Activated CD8-positive, alpha-beta memory T cell treated with anti-CD3 and anti-CD28 coated beads, Interleukin-2, amount 10 ng/mL, durations not matched to agents 7 days and 5 days (primary cell): ENCODE results near the gene ANKRD22. TPM values are rescaled to one million over a fixed set of nuclear protein-coding genes. Genes with fewer than 3 reads are reported as not detected.

ENCODE experiments used
- ATAC-seq: fragments of 150-1000 bp; cut with Tn5 transposase; one replicate; pipeline ENCODE4 v1.10.0; 2021; ENCODE audit warnings: moderate library complexity
- CTCF ChIA-PET: fragments of 350-600 bp; sonication (Branson Sonifier 250); formaldehyde crosslinking; loops from one replicate; lab custom pipeline; 2021; ENCODE audit warnings: antibody characterized with exemption; lab: Charles Lee
- DNase-seq: peaks from one replicate; pipeline ENCODE4 v3.0.0-alpha.2; 2020
- H3K27ac Mint-ChIP-seq: one replicate; pipeline ENCODE4 v1.8.0; 2021; ENCODE audit warnings: mild to moderate bottlenecking, mixed read lengths
- H3K27me3 Mint-ChIP-seq: one replicate; pipeline ENCODE4 v1.8.0; 2021; ENCODE audit warnings: mixed read lengths
- H3K36me3 Mint-ChIP-seq: one replicate; pipeline ENCODE4 v1.8.0; 2021; ENCODE audit warnings: mild to moderate bottlenecking, mixed read lengths
- H3K4me1 Mint-ChIP-seq: one replicate; pipeline ENCODE4 v1.8.0; 2021; ENCODE audit warnings: mixed read lengths
- H3K4me3 Mint-ChIP-seq: one replicate; pipeline ENCODE4 v1.8.0; 2021; ENCODE audit warnings: mild to moderate bottlenecking, moderate library complexity, mixed read lengths
- H3K9me3 Mint-ChIP-seq: one replicate; pipeline ENCODE4 v1.8.0; 2022; ENCODE audit warnings: low read depth, mixed read lengths
- total RNA-seq, 2 experiments: library from RNA; stranded (reverse); gene quantifications; one replicate each; pipeline ENCODE4 v1.2.3, GENCODE V29; 2021

The ANKRD22 gene
- total RNA-seq, 2 experiments from 2014 or later: 0.37 TPM; not detected in 1

DNA sequence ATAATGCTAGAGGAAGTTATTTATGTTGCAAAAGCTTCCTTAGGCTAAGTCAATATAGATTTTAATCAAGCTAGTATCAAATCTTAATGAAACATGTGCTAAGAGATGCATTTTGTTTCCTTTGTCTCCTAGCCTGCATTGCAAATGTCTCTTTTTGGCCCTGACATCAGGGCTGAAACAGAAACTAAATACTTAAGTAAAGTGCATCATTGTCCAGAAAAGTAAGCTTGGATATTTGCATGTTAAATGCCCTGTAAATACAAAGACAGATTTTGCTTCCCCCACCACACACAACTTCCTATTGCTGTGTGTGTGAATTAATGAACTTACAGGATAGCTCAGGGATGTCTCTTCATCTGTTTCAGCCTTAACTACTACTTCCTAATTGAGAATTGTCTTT, 18.4 kb upstream of the ANKRD22 start:
- DNase-seq (no peak), ATAC-seq (no peak)
- peaks cover 2% of the 10 kb centered on the region for H3K36me3 Mint-ChIP-seq
- H3K4me3 Mint-ChIP-seq: no peak overlapping the region
- H3K27me3 Mint-ChIP-seq: peaks cover 2% of the 10 kb centered on the region
- CTCF ChIA-PET: interaction anchor here (0.9 to 1.5 kb wide), 6 partner anchors 10 to 62 kb away, joined by 3 to 5 read pairs (median 4); partner anchors contain the start of gene STAMBPL1
- no peak overlapping the region for H3K27ac Mint-ChIP-seq
- no peaks in the 10 kb centered on the region for H3K9me3 Mint-ChIP-seq
- H3K4me1 Mint-ChIP-seq: no peaks in the 10 kb centered on the region

- no peaks in the 10 kb centered on the region for H3K36me3 Mint-ChIP-seq
- no peak for DNase-seq
- no peak for ATAC-seq
- CTCF ChIA-PET: interaction anchor here (3.8 kb wide), 1 partner anchor 31 kb away, joined by 15 read pairs; no protein-coding TSS in a partner anchor
- no peak overlapping the region for H3K27ac Mint-ChIP-seq
- no peaks in the 10 kb centered on the region for H3K9me3 Mint-ChIP-seq
- peaks cover 7% of the 10 kb centered on the region for H3K27me3 Mint-ChIP-seq
- H3K4me3 Mint-ChIP-seq: no peak overlapping the region
- no peaks in the 10 kb centered on the region for H3K4me1 Mint-ChIP-seq
Measured at GRCh38 chr10:88866454-88866853, 14.8 kb upstream of the ANKRD22 start.

- Mint-ChIP-seq H3K36me3 (no peaks in the 10 kb centered on the region), H3K4me1 (peaks cover 5% of the 10 kb centered on the region), H3K27me3 (peaks cover 7% of the 10 kb centered on the region), H3K27ac (no peak overlapping the region), H3K9me3 (no peaks in the 10 kb centered on the region), H3K4me3 (no peak overlapping the region)
- DNase-seq: no peak
- ATAC-seq: no peak
- CTCF ChIA-PET: interaction anchor here (0.9 to 3.8 kb wide), 4 partner anchors 15 to 300 kb away, joined by 3 to 15 read pairs (median 4); partner anchors contain the start of gene STAMBPL1
Measured at GRCh38 chr10:88865281-88865876, 13.7 kb upstream of the ANKRD22 start.

DNA sequence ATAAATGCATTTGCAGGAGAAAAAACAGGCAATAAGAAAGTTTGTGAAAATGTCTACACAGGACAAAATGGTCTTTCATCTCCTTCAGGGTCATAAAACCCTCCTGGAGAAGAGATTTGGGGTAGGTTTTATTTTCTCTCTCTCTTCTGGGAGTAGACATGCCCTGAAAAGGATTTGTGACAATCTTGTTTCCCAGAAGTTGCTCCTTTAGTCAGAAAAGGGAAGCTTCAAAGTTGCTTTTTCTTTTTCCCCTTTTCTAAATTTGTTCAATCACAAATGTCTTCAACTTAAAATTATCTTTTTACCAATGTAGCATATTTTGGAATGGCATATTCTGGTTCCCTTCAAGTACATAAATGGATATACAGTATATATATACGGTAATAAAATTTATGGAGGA, 9.4 kb upstream of the ANKRD22 start:
- Mint-ChIP-seq H3K4me1 (peaks cover 18% of the 10 kb centered on the region), H3K4me3 (no peak overlapping the region), H3K9me3 (no peaks in the 10 kb centered on the region), H3K27ac (no peak overlapping the region), H3K27me3 (peaks cover 5% of the 10 kb centered on the region), H3K36me3 (no peaks in the 10 kb centered on the region)
- ATAC-seq (no peak), DNase-seq (no peak)
- CTCF ChIA-PET: interaction anchor here (1.1 kb wide), 1 partner anchor 25 kb away, joined by 5 read pairs; no protein-coding TSS in a partner anchor

DNA sequence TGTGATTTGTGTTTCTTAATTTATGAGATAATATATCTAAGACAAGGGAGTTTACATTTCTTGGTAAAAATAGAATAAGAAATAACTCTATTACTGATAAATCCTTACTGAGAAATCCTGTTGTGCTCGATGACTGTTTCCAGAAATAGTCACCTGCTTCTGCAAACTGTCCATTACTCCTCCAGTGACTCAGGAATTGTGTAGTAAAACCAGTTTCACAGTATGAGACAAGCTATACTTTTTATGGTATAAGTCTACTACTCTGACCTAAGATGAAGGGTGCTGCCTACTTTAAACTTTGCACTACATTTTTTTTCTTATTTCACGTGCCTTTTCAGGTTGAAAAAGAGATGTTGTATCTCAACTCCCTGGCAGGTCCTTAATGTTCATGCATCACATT, 6.8 kb upstream of the ANKRD22 start:
- DNase-seq (no peak), ATAC-seq (no peak)
- Mint-ChIP-seq H3K36me3 (no peaks in the 10 kb centered on the region), H3K27me3 (peaks cover 5% of the 10 kb centered on the region), H3K4me1 (peaks cover 21% of the 10 kb centered on the region), H3K4me3 (no peak overlapping the region), H3K9me3 (no peaks in the 10 kb centered on the region), H3K27ac (no peak overlapping the region)
- CTCF ChIA-PET: no interaction called here

DNA sequence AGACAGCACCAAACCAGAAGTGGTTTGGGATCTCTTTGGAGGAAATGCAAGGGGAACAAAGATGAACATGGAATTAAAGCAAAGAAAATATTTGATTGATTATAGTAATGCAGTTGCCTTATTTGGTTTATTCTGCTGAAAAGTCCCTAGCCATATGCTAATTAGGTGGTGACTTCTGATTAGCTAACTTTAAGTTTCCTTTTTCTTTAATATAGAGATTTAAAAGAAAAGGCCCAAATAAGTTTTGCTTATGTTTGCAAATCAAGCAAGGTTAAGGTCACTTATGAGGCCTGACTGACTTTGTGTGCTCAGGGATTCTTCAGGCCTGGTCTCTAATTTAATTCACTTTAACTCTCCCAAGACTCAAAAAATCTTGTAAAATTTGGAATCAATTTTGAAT, 6.2 kb upstream of the ANKRD22 start:
- no peaks in the 10 kb centered on the region for H3K36me3 Mint-ChIP-seq
- H3K4me3 Mint-ChIP-seq: no peak overlapping the region
- no peak for ATAC-seq
- H3K9me3 Mint-ChIP-seq: no peaks in the 10 kb centered on the region
- no peak for DNase-seq
- H3K4me1 Mint-ChIP-seq: peaks cover 24% of the 10 kb centered on the region
- H3K27me3 Mint-ChIP-seq: no peaks in the 10 kb centered on the region
- no peak overlapping the region for H3K27ac Mint-ChIP-seq
- CTCF ChIA-PET: no interaction called here

- CTCF ChIA-PET: interaction anchor here (1.7 to 4.9 kb wide), 3 partner anchors 12 to 78 kb away, joined by 3 to 24 read pairs (median 7); no protein-coding TSS in a partner anchor
- H3K4me1 Mint-ChIP-seq: peaks cover 26% of the 10 kb centered on the region
- H3K27ac Mint-ChIP-seq: no peak overlapping the region
- no peak overlapping the region for H3K4me3 Mint-ChIP-seq
- no peaks in the 10 kb centered on the region for H3K9me3 Mint-ChIP-seq
- ATAC-seq: no peak
- no peak for DNase-seq
- H3K27me3 Mint-ChIP-seq: no peaks in the 10 kb centered on the region
- no peaks in the 10 kb centered on the region for H3K36me3 Mint-ChIP-seq
Measured at GRCh38 chr10:88854684-88855083, 3.0 kb upstream of the ANKRD22 start.

- Mint-ChIP-seq H3K4me3 (no peak overlapping the region), H3K36me3 (peaks cover 1% of the 10 kb centered on the region), H3K9me3 (no peaks in the 10 kb centered on the region), H3K27me3 (no peaks in the 10 kb centered on the region), H3K27ac (no peak overlapping the region), H3K4me1 (peaks cover 29% of the 10 kb centered on the region)
- no peak for DNase-seq
- ATAC-seq: no peak
- CTCF ChIA-PET: interaction anchor here (1.6 to 4.9 kb wide), 3 partner anchors 13 to 79 kb away, joined by 3 to 24 read pairs (median 7); no protein-coding TSS in a partner anchor
Measured at GRCh38 chr10:88853155-88853881, 1.7 kb upstream of the ANKRD22 start.

- H3K36me3 Mint-ChIP-seq: peaks cover 2% of the 10 kb centered on the region
- no peak overlapping the region for H3K4me3 Mint-ChIP-seq
- H3K4me1 Mint-ChIP-seq: peaks cover 35% of the 10 kb centered on the region
- CTCF ChIA-PET: interaction anchor here (1.2 to 4.9 kb wide), 3 partner anchors 11 to 17 kb away, joined by 3 to 24 read pairs (median 3); no protein-coding TSS in a partner anchor
- H3K27ac Mint-ChIP-seq: no peak overlapping the region
- no peaks in the 10 kb centered on the region for H3K9me3 Mint-ChIP-seq
- H3K27me3 Mint-ChIP-seq: no peaks in the 10 kb centered on the region
- no peak for DNase-seq
- ATAC-seq: no peak
Measured at GRCh38 chr10:88852327-88852726, 683 bp upstream of the ANKRD22 start.

DNA sequence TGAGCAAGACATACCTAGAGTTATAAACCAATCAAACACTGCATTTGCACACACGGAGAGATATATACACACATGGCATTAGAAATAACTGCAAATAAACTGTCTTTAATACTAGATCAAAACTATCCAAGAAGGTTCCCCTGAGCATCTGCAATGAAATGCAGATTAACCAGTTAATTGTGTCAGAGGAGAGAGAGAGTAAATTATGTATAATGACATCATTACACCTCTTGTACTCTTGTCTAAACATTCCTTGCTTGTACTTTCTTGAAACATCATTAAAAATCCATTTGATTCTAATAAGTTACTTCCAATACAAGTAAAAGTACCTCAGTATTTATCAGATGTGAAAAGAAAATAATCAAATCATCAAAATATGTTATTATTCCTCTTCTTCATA, 932 bp downstream of the ANKRD22 start:
- H3K4me1 Mint-ChIP-seq: peaks cover 35% of the 10 kb centered on the region
- H3K27me3 Mint-ChIP-seq: no peaks in the 10 kb centered on the region
- no peak for ATAC-seq

GRCh38 chr10:88849234-88849633, 2.4 kb downstream of the ANKRD22 start:
- ATAC-seq (peak; percentile 63), DNase-seq (no peak)
- peak overlapping the region; percentile 39 for H3K27ac Mint-ChIP-seq
- H3K4me3 Mint-ChIP-seq: no peak overlapping the region
- peaks cover 7% of the 10 kb centered on the region for H3K27me3 Mint-ChIP-seq
- peaks cover 32% of the 10 kb centered on the region for H3K4me1 Mint-ChIP-seq
- CTCF ChIA-PET: interaction anchor here (0.7 to 1.3 kb wide), 4 partner anchors 9 to 181 kb away, joined by 3 to 8 read pairs (median 4); no protein-coding TSS in a partner anchor
- H3K9me3 Mint-ChIP-seq: no peaks in the 10 kb centered on the region
- peaks cover 12% of the 10 kb centered on the region for H3K36me3 Mint-ChIP-seq

More for the DNA sequence above, 932 bp downstream of the ANKRD22 start:
- H3K27ac Mint-ChIP-seq: no peak overlapping the region
- CTCF ChIA-PET: interaction anchor here (4.9 kb wide), 1 partner anchor 15 kb away, joined by 24 read pairs; no protein-coding TSS in a partner anchor
- no peak for DNase-seq
- no peak overlapping the region for H3K4me3 Mint-ChIP-seq
- no peaks in the 10 kb centered on the region for H3K9me3 Mint-ChIP-seq
- H3K36me3 Mint-ChIP-seq: peaks cover 7% of the 10 kb centered on the region

DNA sequence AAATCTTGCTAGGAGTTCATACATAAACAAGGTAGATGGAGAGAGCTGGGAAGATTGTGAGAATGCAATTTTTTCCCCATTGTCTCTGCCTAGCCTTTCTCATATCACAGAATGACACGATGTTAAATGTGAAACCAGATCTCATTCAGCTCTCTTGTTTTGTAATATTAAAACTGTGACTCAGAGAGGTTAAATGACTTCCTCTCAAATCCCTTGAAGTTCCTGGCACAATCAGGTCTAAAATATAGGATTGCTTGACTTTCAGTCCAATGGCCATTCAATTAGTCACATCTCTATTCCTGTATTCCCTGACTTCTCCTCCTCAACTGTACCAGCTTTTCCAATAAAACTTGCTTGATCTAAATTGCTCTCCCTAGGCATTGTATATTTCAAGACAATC, 3.1 kb downstream of the ANKRD22 start:
- H3K27me3 Mint-ChIP-seq: peaks cover 11% of the 10 kb centered on the region
- H3K9me3 Mint-ChIP-seq: no peaks in the 10 kb centered on the region
- peak overlapping the region; percentile 77 for H3K27ac Mint-ChIP-seq
- H3K4me3 Mint-ChIP-seq: peak overlapping the region; percentile 60
- peaks cover 32% of the 10 kb centered on the region for H3K4me1 Mint-ChIP-seq
- no peak for DNase-seq
- H3K36me3 Mint-ChIP-seq: peaks cover 13% of the 10 kb centered on the region
- CTCF ChIA-PET: interaction anchor here (0.6 to 1.3 kb wide), 6 partner anchors 8 to 52 kb away, joined by 3 to 8 read pairs (median 3); partner anchors contain the start of gene STAMBPL1
- peak; percentile 79 for ATAC-seq

DNA sequence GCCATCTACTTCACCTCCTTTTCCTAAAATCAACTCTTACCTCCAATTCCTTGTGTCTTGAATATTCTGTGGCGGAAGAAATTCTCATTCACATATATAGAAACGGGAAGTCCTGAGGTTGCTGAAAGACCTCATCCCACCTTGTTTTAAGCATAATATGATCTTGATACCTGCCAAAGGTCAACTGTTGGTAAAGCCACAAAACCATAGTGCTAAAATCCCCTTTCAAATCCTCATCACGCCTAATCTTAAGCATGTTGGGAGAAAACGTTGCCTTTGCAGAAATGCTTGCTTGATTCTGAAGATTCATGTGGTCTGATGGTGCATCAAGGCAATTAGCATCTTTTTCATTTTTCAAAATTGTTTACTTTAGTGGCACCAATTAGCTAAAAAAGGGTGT, 8.5 kb downstream of the ANKRD22 start:
- Mint-ChIP-seq H3K4me1 (peaks cover 23% of the 10 kb centered on the region), H3K9me3 (no peaks in the 10 kb centered on the region)

More for the DNA sequence above, 8.5 kb downstream of the ANKRD22 start:
- H3K4me3 Mint-ChIP-seq: no peak overlapping the region
- CTCF ChIA-PET: interaction anchor here (1.4 kb wide), 1 partner anchor 12 kb away, joined by 3 read pairs; no protein-coding TSS in a partner anchor
- H3K27ac Mint-ChIP-seq: no peak overlapping the region
- ATAC-seq: no peak
- H3K27me3 Mint-ChIP-seq: peaks cover 15% of the 10 kb centered on the region
- H3K36me3 Mint-ChIP-seq: peaks cover 12% of the 10 kb centered on the region
- no peak for DNase-seq
